Fibroblast of villous mesenchyme (primary cell): ENCODE data around the gene FCSK. TPM values are rescaled to one million over a fixed set of nuclear protein-coding genes. Genes with fewer than 3 reads are reported as not detected.

Source experiments
- DNase-seq: peaks from one replicate; pipeline ENCODE4 v3.0.0-alpha.2; 2010; ENCODE audit warnings: low read depth
- H3K4me3 ChIP-seq: 2 replicates; pipeline ENCODE4 v1.5.1; 2011; ENCODE audit warnings: low read depth, mild to moderate bottlenecking, low read length
- CTCF ChIP-seq: IDR thresholded peaks from 2 replicates; pipeline ENCODE4 v1.5.1; 2012; ENCODE audit warnings: low read depth, mild to moderate bottlenecking, low read length; ENCODE audit not compliant: insufficient read depth
- total RNA-seq: library from RNA; depleted of rRNA; stranded (reverse); fragments of >200 nt; gene quantifications from 2 replicates; pipeline ENCODE4 v1.2.3, GENCODE V29; 2012

The FCSK gene
- total RNA-seq, 1 donor = 9.5 TPM

GRCh38 chr16:70495425-70496182 is 41.2 kb downstream of the FCSK start:
- H3K4me3 ChIP-seq = no peak overlapping the region
- no peak for DNase-seq
- no peak for TF ChIP-seq CTCF

GRCh38 chr16:70496513-70496912 is 42.1 kb downstream of the FCSK start:
- DNase-seq = no peak
- H3K4me3 ChIP-seq = no peak overlapping the region
- no peak for TF ChIP-seq CTCF

GRCh38 chr16:70508752-70509151 is 54.4 kb downstream of the FCSK start:
- H3K4me3 ChIP-seq = no peak overlapping the region
- TF ChIP-seq CTCF = peak; percentile 13
- peak; percentile 10 for DNase-seq

GRCh38 chr16:70510216-70510615 is 55.8 kb downstream of the FCSK start:
- no peak for TF ChIP-seq CTCF
- no peak for DNase-seq
- no peak overlapping the region for H3K4me3 ChIP-seq

GRCh38 chr16:70511833-70512232 is 57.4 kb downstream of the FCSK start:
- TF ChIP-seq CTCF = no peak
- no peak overlapping the region for H3K4me3 ChIP-seq
- no peak for DNase-seq

- H3K4me3 ChIP-seq = no peak overlapping the region
- TF ChIP-seq CTCF = no peak
- no peak for DNase-seq
Measured at GRCh38 chr16:70512456-70512855, 58.1 kb downstream of the FCSK start.
